ENCODE data around the gene RHOB.
"Not testable (repeated sequence)": the region's sequence is repeated elsewhere in the genome, so short reads cannot be mapped to it uniquely, and the experiment has no call there.

RHOB gene

GRCh38 chr2:20446917-20447436 lies at the start of gene RHOB:
RHOB (plus strand) TSS chr2:20447074; CDS start chr2:20447466, 392 bp downstream.
- peak; percentile 86 for DNase-seq (ENCODE audit: low read depth)

- DNase-seq (ENCODE audit: low read depth) = no peak
These were observed 48.9 kb upstream of the RHOB start for GRCh38 chr2:20397811-20398447.

GRCh38 chr2:20398956-20399567 lies 47.8 kb upstream of the RHOB start:
- DNase-seq (ENCODE audit: low read depth) = no peak

- DNase-seq (ENCODE audit: low read depth) = no peak
These were observed 46.6 kb upstream of the RHOB start for GRCh38 chr2:20400306-20400705.

- DNase-seq (ENCODE audit: low read depth) = no peak
These were observed 45.9 kb upstream of the RHOB start for GRCh38 chr2:20400787-20401488.

GRCh38 chr2:20401489-20401835 lies 45.4 kb upstream of the RHOB start:
- DNase-seq (ENCODE audit: low read depth) = no peak

GRCh38 chr2:20403774-20404312 lies 43.0 kb upstream of the RHOB start:
- DNase-seq (ENCODE audit: low read depth) = no peak

GRCh38 chr2:20404950-20405349 lies 41.9 kb upstream of the RHOB start:
- no peak for DNase-seq (ENCODE audit: low read depth)

- DNase-seq (ENCODE audit: low read depth) = no peak
These were observed 37.8 kb upstream of the RHOB start for GRCh38 chr2:20409039-20409438.

GRCh38 chr2:20410556-20411277 lies 36.2 kb upstream of the RHOB start:
- no peak for DNase-seq (ENCODE audit: low read depth)

GRCh38 chr2:20411361-20411894 lies 35.4 kb upstream of the RHOB start:
- peak; percentile 53 for DNase-seq (ENCODE audit: low read depth)

- no peak for DNase-seq (ENCODE audit: low read depth)
These were observed 32.1 kb upstream of the RHOB start for GRCh38 chr2:20414806-20415205.

GRCh38 chr2:20415511-20415918 lies 31.4 kb upstream of the RHOB start:
- DNase-seq (ENCODE audit: low read depth) = no peak

GRCh38 chr2:20416723-20417122 lies 30.2 kb upstream of the RHOB start:
- DNase-seq (ENCODE audit: low read depth) = no peak

GRCh38 chr2:20417230-20417821 lies 29.5 kb upstream of the RHOB start:
- DNase-seq (ENCODE audit: low read depth) = not testable (repeated sequence)

- DNase-seq (ENCODE audit: low read depth) = no peak
These were observed 28.4 kb upstream of the RHOB start for GRCh38 chr2:20418519-20418918.

- no peak for DNase-seq (ENCODE audit: low read depth)
These were observed 27.8 kb upstream of the RHOB start for GRCh38 chr2:20419007-20419576.

GRCh38 chr2:20419752-20420151 lies 27.1 kb upstream of the RHOB start:
- no peak for DNase-seq (ENCODE audit: low read depth)

GRCh38 chr2:20421336-20421987 lies 25.4 kb upstream of the RHOB start:
- DNase-seq (ENCODE audit: low read depth) = no peak

GRCh38 chr2:20421988-20422370 lies 24.9 kb upstream of the RHOB start:
- DNase-seq (ENCODE audit: low read depth) = no peak
